NCI-H345 (cell line): ENCODE measurements around the gene ACTN2.

Experiments
- DNase-seq: peaks from one replicate; lab custom pipeline; 2025; lab: John Stamatoyannopoulos, UW

Gene ACTN2

GRCh38 chr1:236774926-236775325, 88.6 kb downstream of the ACTN2 start:
- DNase-seq: peak; percentile 14

- no peak for DNase-seq
Measured at GRCh38 chr1:236779312-236779711, 93.0 kb downstream of the ACTN2 start.

GRCh38 chr1:236785477-236785876, 99.2 kb downstream of the ACTN2 start:
- DNase-seq: no peak

- DNase-seq: no peak
Measured at GRCh38 chr1:236786453-236786852, 100.2 kb downstream of the ACTN2 start.

- DNase-seq: no peak
Measured at GRCh38 chr1:236794585-236795034, 108.3 kb downstream of the ACTN2 start.

GRCh38 chr1:236795035-236795756, 108.9 kb downstream of the ACTN2 start, which contains the start of gene MTR:
TSS of gene MTR (plus strand) at chr1:236795292. CDS start at chr1:236795704, 412 bp downstream.
- peak; percentile 100 for DNase-seq

- peak; percentile 8 for DNase-seq
Measured at GRCh38 chr1:236795757-236796667, 109.7 kb downstream of the ACTN2 start.

- DNase-seq: no peak
Measured at GRCh38 chr1:236799001-236799400, 112.7 kb downstream of the ACTN2 start.

GRCh38 chr1:236800002-236800620, 113.8 kb downstream of the ACTN2 start:
- DNase-seq: no peak

GRCh38 chr1:236800623-236801022, 114.3 kb downstream of the ACTN2 start:
- no peak for DNase-seq

- DNase-seq: no peak
Measured at GRCh38 chr1:236802264-236802663, 116.0 kb downstream of the ACTN2 start.

- no peak for DNase-seq
Measured at GRCh38 chr1:236806634-236807033, 120.3 kb downstream of the ACTN2 start.

- DNase-seq: no peak
Measured at GRCh38 chr1:236808005-236808404, 121.7 kb downstream of the ACTN2 start.

- no peak for DNase-seq
Measured at GRCh38 chr1:236808564-236809130, 122.3 kb downstream of the ACTN2 start.

GRCh38 chr1:236809148-236809547, 122.8 kb downstream of the ACTN2 start:
- DNase-seq: no peak

GRCh38 chr1:236810018-236810417, 123.7 kb downstream of the ACTN2 start:
- no peak for DNase-seq

- no peak for DNase-seq
Measured at GRCh38 chr1:236812334-236813030, 126.2 kb downstream of the ACTN2 start.
